ENCODE measurements around the gene SVBP. TPM values are rescaled to one million over a fixed set of nuclear protein-coding genes. Genes with fewer than 3 reads are reported as not detected.

Gene SVBP
- polyA plus RNA-seq, 3 donors = 19.5 to 56.1 (median 54.3) TPM

- intact Hi-C loops (cut with micrococcal nuclease) = no loop called here
- no CpG with 5 or more reads among the region's 2 CpGs for WGBS (ENCODE audit: insufficient coverage)
- peaks cover 0 to 1% of the 10 kb centered on the region in 2 donors for H3K4me1 ChIP-seq (ENCODE audit: control insufficient read depth in 1 of 2, insufficient read depth in 2 of 2, low read length in 2 of 2)
- H3K4me1 Mint-ChIP-seq = peaks cover 8% of the 10 kb centered on the region
- TF ChIP-seq CTCF (IDR thresholded peaks at IDR 0.05) = no peak
- H3K27ac Mint-ChIP-seq = no peak overlapping the region
- no peak overlapping the region for H3K9ac ChIP-seq (ENCODE audit: insufficient read depth, low read length, poor library complexity, severe bottlenecking)
- no peaks in the 10 kb centered on the region for H4K20me1 ChIP-seq (ENCODE audit: insufficient read depth, low read length)
- H3K4me3 ChIP-seq (replicated peaks in 1 of 3; ENCODE audit: low read depth in 2 of 3, low read length in 3 of 3) = no peak overlapping the region
- no peaks in the 10 kb centered on the region for H3K27me3 ChIP-seq (ENCODE audit: control insufficient read depth in 2 of 2, insufficient read depth in 2 of 2, low read length in 2 of 2)
- peaks cover 12 to 21% of the 10 kb centered on the region in 2 donors for H3K9me3 ChIP-seq (replicated peaks in 1 of 2; ENCODE audit: control insufficient read depth in 1 of 2, insufficient read depth in 1 of 2, low read length in 2 of 2)
- peaks cover 0 to 8% (median 0%) of the 10 kb centered on the region in 3 donors for H3K27me3 Mint-ChIP-seq (ENCODE audit: low read depth in 3 of 3)
- no peak overlapping the region for H3K4me3 Mint-ChIP-seq
- no peak overlapping the region for H3K4me2 ChIP-seq (replicated peaks; ENCODE audit: extremely low read depth, low read length, poor library complexity, severe bottlenecking)
- H3K36me3 ChIP-seq (replicated peaks in 1 of 2; ENCODE audit: control insufficient read depth in 1 of 2, insufficient read depth in 2 of 2, low read length in 2 of 2) = peaks cover 13 to 34% of the 10 kb centered on the region in 2 donors
- H2AFZ ChIP-seq (ENCODE audit: insufficient read depth, low read depth, low read length, poor library complexity, severe bottlenecking) = no peak overlapping the region
- peaks cover 22 to 31% (median 27%) of the 10 kb centered on the region in 7 donors for H3K9me3 Mint-ChIP-seq
- H3K36me3 Mint-ChIP-seq = peaks cover 24 to 29% of the 10 kb centered on the region in 2 donors
- peaks cover 4% of the 10 kb centered on the region for H3K79me2 ChIP-seq (ENCODE audit: insufficient read depth, low read length)
- H3K27ac ChIP-seq (ENCODE audit: low read depth in 1 of 2, low read length in 2 of 2) = no peak overlapping the region
- DNase-seq = no peak
Observed at GRCh38 chr1:42852608-42852980, 35.4 kb upstream of the SVBP start.

- H3K9me3 Mint-ChIP-seq = peaks cover 18 to 26% (median 22%) of the 10 kb centered on the region in 7 donors
- H4K20me1 ChIP-seq (ENCODE audit: insufficient read depth, low read length) = no peaks in the 10 kb centered on the region
- H3K4me1 ChIP-seq (ENCODE audit: control insufficient read depth in 1 of 2, insufficient read depth in 2 of 2, low read length in 2 of 2) = peaks cover 4 to 6% of the 10 kb centered on the region in 2 donors
- H3K4me1 Mint-ChIP-seq = peaks cover 13% of the 10 kb centered on the region
- intact Hi-C loops (cut with micrococcal nuclease) = no loop called here
- H3K36me3 ChIP-seq (replicated peaks in 1 of 2; ENCODE audit: control insufficient read depth in 1 of 2, insufficient read depth in 2 of 2, low read length in 2 of 2) = peaks cover 13 to 34% of the 10 kb centered on the region in 2 donors
- TF ChIP-seq CTCF (IDR thresholded peaks at IDR 0.05) = no peak
- H3K4me3 ChIP-seq (replicated peaks in 1 of 3; ENCODE audit: low read depth in 2 of 3, low read length in 3 of 3) = no peak overlapping the region
- no peak overlapping the region for H3K4me2 ChIP-seq (replicated peaks; ENCODE audit: extremely low read depth, low read length, poor library complexity, severe bottlenecking)
- H3K27ac ChIP-seq (ENCODE audit: low read depth in 1 of 2, low read length in 2 of 2) = no peak overlapping the region
- H3K27me3 Mint-ChIP-seq (ENCODE audit: low read depth in 3 of 3) = peaks cover 0 to 6% (median 0%) of the 10 kb centered on the region in 3 donors
- no peak for DNase-seq
- WGBS (ENCODE audit: insufficient coverage) = 70% methylated on average over 2 of the region's 2 CpGs
- no peak overlapping the region for H3K4me3 Mint-ChIP-seq
- H3K27me3 ChIP-seq (ENCODE audit: control insufficient read depth in 2 of 2, insufficient read depth in 2 of 2, low read length in 2 of 2) = no peaks in the 10 kb centered on the region
- H3K27ac Mint-ChIP-seq = no peak overlapping the region
- H2AFZ ChIP-seq (ENCODE audit: insufficient read depth, low read depth, low read length, poor library complexity, severe bottlenecking) = no peak overlapping the region
- H3K9me3 ChIP-seq (replicated peaks in 1 of 2; ENCODE audit: control insufficient read depth in 1 of 2, insufficient read depth in 1 of 2, low read length in 2 of 2) = peaks cover 9 to 17% of the 10 kb centered on the region in 2 donors
- peaks cover 9% of the 10 kb centered on the region for H3K79me2 ChIP-seq (ENCODE audit: insufficient read depth, low read length)
- H3K9ac ChIP-seq (ENCODE audit: insufficient read depth, low read length, poor library complexity, severe bottlenecking) = no peak overlapping the region
- H3K36me3 Mint-ChIP-seq = peaks cover 24 to 29% of the 10 kb centered on the region in 2 donors
Observed at GRCh38 chr1:42851960-42852607, 34.9 kb upstream of the SVBP start.

Measured in CD14-positive monocyte (primary cell).